ENCODE measurements around the gene ADAMTSL4. TPM values are rescaled to one million over a fixed set of nuclear protein-coding genes. Genes with fewer than 3 reads are reported as not detected.

ADAMTSL4 gene
- total and polyA plus RNA-seq, 9 of the 15 experiments (the other 6 are each of a cell fraction or from before 2014, with no cell fraction given) = 12.7 to 212 (median 35.6) TPM

- no peak; the same call in 1 of the 2 replicates for TF ChIP-seq ARID4B (CRISPR knock-in tag; IDR thresholded peaks at IDR 0.05)
- no peak for TF ChIP-seq ZZZ3 (IDR thresholded peaks at IDR 0.05)
- TF ChIP-seq NCOA4 (IDR thresholded peaks at IDR 0.05; ENCODE audit: partially characterized antibody) = no peak
- peak; percentile 49; the same call in 1 of the 2 replicates for TF ChIP-seq DMBX1 (CRISPR knock-in tag; IDR thresholded peaks at IDR 0.05; ENCODE audit: borderline replicate concordance)
- no peak for TF ChIP-seq ZNF347 (CRISPR knock-in tag; IDR thresholded peaks at IDR 0.05; ENCODE audit: low read depth)
- no peak for TF ChIP-seq ZFP91 (CRISPR knock-in tag; IDR thresholded peaks at IDR 0.05)
- no peak for TF ChIP-seq HLTF (IDR thresholded peaks at IDR 0.05)
- TF ChIP-seq PATZ1 (CRISPR knock-in tag; IDR thresholded peaks at IDR 0.05; ENCODE audit: borderline replicate concordance) = no peak
- TF ChIP-seq ZMIZ1 (IDR thresholded peaks at IDR 0.05; ENCODE audit: low read depth in 2 of 2, low read length in 2 of 2) = no peak
- no peak for TF ChIP-seq E2F4 (CRISPR knock-in tag; IDR thresholded peaks at IDR 0.05; ENCODE audit: low read depth)
- no peak for TF ChIP-seq CREB3 (tag; conservative IDR thresholded peaks at IDR 0.05; ENCODE audit: low read depth)
Observed at GRCh38 chr1:150552128-150552910, 3.1 kb downstream of the ADAMTSL4 start (continued).

Measured in K562 (cell line).